RPMI7951 (cell line): ENCODE measurements around the gene PRSS8. TPM values are rescaled to one million over a fixed set of nuclear protein-coding genes. Genes with fewer than 3 reads are reported as not detected.
"Not testable (repeated sequence)": the region's sequence is repeated elsewhere in the genome, so short reads cannot be mapped to it uniquely, and the experiment has no call there.

Source experiments
- DNase-seq: peaks from one replicate; pipeline ENCODE4 v3.0.0-alpha.2; 2012; ENCODE audit warnings: low read depth
- total RNA-seq: library from RNA; depleted of rRNA; stranded (reverse); fragments of >200 nt; shearing (Covaris generic); gene quantifications from 2 replicates; pipeline ENCODE4 v1.2.3, GENCODE V29; 2014

PRSS8 gene
- total RNA-seq, 1 experiment from 2014 or later: not detected

DNA sequence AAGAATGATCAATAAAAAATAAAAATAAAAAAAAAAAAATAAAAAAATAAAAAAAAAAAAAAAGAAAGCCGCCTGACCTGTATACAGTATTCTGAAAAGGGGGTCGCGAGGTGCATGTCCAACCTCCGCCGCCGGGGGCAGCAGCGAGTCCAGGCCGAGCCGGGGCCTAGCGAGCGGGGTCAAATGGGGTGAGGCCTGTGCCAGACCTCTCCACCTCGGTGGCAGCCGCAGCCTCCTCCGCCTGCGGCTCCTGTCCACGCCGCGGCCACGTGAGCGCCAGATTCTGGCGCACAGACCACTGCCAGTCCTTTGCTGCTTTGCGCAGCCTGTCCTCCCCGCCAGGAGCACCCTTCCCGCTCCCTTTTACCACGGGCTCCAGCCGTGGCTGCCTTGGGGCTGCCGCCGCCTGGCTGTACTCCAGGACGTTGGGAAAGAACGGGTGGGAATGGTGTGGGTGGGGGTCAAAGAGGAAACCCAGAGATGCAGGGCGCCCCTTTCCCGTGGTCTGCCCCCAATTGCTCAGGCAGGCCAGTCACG, 29.8 kb downstream of the PRSS8 start:
- DNase-seq: peak; percentile 86

DNA sequence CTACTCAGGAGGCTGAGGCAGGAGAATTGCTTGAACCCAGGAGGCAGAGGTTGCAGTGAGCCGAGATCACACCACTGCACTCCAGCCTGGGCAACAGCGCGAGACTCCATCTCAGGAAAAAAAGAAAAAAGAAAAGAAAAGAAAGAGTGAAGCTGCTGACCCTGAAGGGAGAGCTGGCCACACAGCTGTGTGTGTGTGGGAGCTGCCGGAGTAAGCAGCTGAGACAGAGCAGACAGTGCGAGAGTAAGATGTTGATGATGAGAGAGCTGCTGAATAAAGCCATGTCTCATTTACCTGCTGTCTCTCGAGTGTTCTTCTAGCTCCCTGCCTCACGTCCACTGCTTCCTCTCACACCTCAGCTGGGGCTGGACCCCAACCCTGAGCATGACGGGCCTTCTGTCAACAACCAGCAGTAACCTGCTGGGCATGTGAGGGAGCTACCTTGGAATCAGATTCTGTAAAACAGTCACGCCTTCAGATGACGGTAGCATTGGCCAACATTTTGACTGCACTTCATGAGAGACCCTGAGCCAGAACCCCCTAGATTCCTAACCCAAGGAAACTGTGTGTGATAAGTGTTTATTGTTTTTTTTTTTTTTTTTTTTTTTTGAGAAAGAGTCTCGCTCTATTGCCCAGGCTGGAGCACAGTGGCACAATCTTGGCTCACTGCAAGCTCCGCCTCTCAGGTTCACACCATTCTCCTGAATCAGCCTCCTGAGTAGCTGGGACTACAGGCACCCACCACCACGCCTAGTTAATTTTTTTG, 34.5 kb downstream of the PRSS8 start:
- DNase-seq: not testable (repeated sequence)

DNA sequence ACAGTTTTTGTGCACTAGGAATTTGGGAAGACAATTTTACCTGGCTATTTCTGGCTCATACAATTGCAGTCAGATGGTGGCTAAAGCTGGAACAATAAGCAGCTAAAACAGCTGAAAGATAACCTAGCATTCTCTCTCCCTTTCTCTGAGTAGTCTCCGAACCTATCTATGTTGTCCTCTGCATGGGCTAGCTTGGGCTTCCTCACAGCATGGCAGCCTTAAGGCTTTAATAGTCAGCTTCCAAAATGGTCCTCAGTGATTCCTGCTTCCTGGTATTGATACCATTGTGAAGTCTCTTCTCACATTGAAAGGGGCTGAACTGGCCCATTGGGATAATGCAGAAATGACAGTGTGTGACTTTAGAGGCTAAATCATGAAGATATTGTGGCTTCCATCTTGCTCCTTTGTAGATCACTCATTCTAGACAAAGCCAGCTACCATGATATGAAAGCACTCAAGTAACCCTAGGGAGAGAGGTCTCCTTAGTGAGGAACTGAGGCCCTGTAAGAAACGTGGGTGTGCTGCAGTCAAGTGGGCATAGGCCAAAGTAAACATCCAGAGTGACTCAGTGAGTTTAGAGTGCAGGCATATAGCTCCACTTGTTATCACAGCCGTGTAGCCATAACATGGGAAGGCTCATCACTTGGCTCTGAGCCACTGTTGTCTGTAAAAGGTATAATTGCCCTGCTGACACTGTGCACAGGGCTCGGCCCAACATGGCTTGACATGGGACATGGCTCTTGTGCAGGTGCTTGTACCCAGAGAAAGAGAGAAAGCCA, 35.5 kb downstream of the PRSS8 start:
- peak; percentile 70 for DNase-seq

DNA sequence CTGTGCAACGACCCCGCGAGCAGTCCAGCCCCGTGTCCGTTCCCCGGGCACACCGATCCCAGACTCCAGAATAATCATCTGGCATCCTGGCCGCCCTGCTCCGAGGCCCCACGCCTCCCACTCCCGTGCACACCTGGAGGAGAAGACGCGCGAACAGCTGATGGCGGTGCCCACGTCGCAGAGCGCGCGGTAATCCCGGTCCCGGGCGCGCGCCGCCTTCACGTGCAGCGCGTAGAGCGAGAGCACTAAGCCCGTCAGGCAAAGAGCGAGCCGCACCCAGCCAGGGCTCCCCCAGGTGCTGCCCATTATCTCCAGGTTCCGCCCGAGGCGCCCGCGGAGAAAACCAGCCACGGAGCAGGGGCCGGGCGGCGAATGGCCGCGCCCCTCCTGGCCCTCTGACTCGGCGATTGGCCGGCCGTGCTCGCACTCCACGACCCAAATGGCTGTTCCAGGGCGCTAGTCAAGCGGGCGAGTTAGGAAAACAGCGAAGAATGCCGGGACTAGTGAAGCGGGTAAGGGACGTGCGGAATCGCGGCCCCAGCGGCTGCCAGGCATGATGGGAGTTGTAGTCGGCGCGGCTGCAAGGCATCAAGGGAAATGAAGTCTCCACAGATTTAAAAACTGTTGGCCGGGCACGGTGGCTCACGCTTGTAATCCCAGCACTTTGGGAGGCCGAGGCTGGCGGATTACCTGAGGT, 41.0 kb downstream of the PRSS8 start, which contains the start of gene VKORC1:
TSS of gene VKORC1 (minus strand) at position 374 of the 697 bp plus-strand sequence. CDS start at position 306, 68 bp downstream.
- peak; percentile 96 for DNase-seq

DNA sequence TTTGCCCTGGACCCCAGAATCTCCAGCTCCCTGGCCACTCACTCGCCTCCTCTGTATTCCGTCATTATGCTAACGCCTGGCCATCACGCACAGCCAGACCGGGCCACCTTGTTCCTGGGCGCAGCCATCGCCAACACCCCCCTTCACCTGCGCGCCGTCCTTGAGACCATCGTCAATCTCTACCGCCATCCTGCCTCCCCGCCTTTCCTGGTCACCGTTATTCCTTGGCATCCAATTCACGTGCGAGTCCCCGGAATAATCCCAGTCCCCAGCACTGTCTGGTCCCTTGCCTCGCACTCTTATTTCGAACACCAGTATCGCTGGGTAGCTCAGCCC, 41.5 kb downstream of the PRSS8 start:
- DNase-seq: no peak

DNA sequence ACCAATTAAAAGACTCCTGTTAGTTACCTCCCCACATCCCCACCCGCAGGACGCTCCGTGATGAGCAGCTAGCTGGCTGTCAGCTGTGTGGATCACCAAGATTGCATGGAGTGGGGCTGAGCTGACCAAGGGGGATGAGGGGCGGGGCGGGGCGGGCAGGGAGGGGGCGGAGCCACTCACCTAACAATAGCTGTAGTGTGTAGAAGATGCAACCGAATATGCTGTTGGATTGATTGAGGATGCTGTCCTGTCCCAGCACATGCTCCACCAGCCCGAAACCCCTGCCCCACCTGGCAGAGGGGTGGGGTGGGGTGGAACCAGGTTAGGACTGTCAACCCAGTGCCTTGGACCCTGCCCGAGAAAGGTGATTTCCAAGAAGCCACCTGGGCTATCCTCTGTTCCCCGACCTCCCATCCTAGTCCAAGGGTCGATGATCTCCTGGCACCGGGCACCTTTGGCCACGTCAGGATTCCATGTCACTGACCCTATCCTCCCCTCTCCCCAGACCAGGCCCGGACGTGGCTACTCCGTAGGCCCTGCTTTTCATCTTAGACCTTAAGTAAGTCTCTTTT, 42.3 kb downstream of the PRSS8 start:
- peak; percentile 72 for DNase-seq

DNA sequence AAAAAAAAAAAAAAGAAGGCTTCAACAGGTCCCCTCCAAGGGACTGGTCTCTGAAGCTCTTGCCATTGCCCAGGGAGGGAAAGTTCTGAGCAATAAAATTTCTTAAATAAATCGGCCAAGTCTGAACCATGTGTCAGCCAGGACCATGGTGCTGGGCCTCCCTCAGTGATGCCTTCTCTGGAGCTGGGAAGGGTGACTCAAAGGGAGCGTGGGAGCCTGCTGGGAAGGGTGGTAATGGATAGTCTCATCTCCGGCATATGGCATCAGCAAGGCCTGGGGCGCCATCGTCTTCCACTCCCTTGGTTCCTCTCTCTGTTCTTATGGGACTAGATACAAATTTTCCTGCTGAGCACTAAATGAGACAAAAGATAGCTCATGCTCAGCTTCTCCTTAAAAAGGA, 43.2 kb downstream of the PRSS8 start:
- peak; percentile 91 for DNase-seq

DNA sequence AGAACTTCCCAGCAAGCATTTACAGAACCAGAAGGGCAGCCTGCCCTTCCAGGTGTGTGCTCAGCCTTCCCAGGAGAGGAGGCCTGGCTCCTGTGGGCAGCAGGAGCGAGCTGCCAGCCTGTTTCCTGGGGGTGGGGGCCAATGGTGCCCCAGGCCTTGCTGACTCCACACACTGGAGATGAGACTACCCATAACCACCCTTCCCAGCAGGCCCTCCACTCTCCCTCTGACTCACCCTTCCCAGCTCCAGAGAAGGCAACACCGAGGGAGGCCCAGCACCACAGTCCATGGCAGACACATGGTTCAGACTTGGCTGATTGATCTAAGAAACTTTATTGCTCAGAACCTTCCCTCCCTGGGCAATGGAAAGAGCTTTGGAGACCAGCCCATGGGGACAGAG, 45.0 kb downstream of the PRSS8 start:
- peak; percentile 75 for DNase-seq

DNA sequence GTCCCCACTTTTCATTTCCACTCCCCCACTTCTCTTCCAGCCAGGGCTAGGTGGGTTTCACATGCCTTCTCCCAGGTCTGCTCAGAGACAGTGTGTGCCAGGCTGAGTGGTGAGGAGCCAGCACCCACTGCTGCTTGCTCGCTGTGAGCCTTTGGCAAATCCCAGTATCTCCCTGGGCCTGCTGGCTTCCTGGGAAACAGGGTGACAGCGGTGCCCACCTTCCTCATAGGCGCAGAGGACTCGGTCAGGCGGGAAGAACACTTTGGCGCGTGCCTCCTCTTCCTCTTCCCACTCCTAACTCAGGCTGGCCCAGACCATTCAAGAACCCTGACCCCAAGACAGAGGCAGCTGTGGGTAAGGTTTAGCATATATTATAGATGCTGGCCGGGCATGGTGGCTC, 46.3 kb downstream of the PRSS8 start:
- no peak for DNase-seq

DNA sequence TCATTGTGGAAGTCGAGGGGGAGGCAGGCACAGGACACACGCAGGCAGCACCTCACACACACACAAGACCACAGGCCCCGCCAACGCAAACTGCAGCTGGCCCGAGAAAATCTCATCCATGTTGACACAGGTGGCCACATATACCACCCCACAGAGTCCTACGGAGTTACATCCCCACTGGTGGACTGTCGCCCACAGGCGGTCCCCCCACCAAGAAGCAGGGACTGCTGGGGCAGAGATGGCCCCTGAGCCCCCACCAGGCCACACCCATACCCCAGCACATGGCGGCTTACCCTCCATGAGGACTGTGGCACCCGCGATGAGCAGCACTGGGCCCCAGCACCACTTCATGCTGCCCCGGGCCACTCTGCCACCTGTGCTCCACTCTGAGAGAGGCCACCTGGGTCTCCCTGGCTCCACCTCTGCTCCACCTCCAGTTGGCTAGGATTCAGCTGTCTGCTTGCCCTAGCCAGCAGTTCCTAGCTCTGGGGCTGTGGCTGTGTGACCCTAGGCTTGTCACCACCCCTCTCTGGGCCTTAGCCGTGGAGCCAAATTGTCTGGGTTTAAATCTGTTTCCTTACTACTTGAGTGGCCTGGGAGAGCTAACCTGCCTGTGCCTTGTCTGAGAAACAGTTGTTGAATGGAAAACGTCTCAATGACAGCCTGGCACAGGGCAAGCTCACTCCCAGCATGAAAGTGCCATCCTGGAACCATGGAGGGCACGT, 46.9 kb downstream of the PRSS8 start, which contains the start of gene PRSS53:
TSS of gene PRSS53 (minus strand) at position 485 of the 725 bp plus-strand sequence. CDS start at position 351, 134 bp downstream.
- DNase-seq: no peak

DNA sequence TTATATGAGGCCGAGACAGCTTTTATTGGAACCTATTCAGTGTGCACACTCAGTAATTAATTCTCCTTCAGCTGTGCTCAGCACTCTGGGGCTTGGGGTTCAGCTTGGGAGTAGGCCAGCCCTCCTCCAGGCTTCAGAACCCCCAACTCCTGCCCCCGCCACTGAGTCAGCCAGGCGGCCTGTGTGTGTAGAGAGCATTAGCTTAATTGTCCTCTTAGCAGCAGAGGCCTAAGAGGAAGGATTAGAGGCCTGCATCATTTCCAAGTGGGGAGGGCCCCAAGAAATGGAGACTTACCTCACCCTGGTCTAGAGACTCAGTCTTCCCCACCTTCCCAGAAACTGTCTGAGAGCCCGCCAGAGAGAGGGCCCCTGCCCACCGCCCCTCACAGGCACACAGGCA, 47.6 kb downstream of the PRSS8 start:
- DNase-seq: no peak

DNA sequence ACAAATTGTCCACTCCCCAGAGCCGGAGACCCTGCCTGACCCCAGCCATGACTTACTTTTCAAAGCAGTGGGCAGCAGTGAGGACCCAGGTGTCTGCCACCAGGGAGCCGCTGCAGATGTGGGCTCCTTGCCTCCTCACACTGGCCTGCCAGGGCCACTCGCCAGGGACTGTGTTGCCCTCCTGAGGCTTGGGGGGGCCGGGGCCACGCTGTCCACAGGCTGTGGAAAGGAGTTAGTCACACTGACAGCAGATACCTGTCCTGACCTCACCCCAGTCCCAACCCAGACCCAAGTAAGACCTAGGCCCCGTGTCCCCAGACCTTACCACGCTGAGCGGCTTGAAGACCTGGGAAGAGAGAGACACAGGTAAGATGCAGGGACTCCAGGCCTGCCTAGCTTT, 48.0 kb downstream of the PRSS8 start:
- DNase-seq: no peak

DNA sequence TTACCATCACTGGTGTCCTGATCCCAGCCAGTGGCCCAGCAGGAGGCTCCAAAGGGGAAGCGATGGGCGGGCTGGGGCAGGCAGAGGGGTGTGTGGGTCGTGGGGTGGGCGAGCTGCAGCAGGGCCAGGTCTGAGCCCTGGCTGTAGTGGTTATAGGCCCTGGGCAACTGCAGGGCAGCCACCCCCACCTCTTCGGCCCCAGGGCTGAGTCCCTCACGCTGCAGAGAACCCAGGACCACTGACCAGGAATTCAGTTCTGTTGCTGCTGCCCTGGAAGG, 49.0 kb downstream of the PRSS8 start:
- no peak for DNase-seq

DNA sequence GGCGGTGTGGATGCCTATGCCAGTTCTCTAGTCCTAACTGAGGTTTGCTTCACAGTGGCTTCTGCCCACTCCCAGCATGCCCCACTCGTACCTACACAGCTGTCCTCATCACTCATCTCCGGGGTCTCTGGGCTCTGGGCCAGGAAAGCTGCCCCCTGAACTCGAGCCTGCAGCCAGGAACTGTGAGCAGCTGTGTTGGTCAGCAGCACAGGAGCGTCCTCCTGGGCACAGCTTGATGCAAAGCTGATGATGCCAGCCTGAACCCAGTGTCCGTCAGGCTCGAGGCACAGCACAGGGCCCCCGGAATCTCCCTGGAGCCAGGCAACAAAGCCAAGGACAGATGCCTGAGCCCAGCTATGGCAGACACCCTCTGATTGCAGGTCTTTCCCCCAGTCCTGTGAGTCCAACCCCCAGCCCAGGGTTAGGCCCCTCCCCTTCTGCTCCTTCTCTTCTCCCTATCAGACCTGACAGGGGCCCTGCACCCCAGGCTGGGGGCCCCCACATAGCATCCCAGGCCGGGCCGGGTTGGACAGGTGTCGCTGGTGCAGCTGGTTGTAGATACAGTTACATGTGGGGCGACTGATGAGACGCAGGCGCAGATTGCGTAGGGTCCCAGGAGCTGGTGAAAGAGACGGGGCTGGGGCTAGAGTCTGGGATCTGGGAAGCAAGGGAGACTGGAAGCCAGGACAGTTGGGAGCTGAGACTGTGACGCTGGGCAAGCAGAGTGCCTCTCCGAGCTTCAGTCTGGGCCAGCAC, 49.5 kb downstream of the PRSS8 start:
- no peak for DNase-seq

DNA sequence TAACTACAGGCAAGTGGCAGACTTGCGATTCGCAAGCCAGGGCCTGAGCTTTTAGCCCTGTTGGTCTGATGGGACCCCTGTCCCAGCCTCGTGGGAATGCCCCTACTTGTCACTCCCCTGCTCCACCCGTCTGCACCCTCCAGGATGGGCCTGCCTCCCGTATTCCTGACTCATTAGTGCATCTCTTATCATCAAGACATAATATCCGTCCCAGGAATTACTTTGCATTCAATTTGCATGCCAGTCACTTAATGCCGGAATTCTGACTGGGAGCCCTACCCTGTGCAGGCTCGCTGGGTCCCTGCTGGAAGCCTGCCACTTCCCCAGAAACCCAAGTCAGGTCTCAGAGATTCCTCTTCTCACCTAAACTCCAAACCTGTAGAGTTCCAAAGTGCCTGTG, 50.1 kb downstream of the PRSS8 start:
- DNase-seq: no peak

DNA sequence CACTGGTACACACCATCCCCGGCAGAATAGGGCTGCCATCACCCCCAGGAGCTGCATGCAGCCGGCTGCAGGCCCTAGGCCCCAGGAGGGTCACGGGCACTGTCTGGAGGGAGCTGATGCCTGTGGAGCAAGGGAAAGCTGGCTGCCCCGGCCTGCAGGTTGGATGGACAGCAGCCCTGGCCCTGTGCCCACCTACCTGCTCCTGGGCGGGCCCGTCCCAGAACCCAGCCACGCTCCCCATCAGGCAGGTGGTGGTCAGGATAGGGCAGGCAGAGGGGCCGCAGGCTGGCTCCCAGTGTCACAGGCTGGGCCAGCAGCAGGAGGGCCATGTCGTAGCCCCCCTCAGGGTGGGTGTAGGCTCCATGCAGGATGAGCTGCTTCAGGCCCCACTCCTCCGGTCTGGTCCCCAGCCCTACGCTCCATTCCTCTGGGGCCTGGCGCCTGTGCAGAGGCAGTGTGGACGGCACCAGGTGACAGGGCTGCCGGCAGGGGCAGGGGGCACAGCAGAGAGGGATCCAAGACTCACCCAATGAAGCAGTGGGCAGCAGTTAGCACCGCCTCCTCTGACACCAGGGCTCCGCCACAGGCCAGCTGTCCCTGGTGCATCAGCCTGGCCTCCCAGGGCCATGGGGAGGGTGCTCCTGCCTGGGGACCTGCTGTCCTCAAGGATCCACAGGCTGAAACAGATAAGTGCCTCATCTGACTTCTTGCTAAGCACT, 50.8 kb downstream of the PRSS8 start:
- DNase-seq: no peak

DNA sequence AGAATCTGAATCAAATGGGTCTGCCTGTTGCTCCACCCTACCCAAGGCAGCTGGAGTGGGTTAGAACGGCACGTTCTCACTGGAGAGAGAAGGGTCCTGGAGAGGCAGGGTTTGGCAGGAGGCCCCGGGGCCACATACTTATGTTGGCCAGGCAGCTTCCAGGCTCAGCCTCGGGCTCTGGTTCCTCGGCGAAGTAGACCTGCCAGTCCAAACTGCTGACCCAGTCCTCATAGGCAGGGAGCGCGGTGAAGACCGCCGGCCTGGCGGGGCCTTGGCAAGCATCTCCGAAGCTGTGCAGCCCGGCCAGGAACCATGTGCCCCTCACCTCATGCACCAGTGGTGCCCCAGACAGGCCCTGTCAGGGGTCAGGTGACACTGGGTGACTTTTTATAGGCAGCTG, 51.5 kb downstream of the PRSS8 start:
- no peak for DNase-seq

DNA sequence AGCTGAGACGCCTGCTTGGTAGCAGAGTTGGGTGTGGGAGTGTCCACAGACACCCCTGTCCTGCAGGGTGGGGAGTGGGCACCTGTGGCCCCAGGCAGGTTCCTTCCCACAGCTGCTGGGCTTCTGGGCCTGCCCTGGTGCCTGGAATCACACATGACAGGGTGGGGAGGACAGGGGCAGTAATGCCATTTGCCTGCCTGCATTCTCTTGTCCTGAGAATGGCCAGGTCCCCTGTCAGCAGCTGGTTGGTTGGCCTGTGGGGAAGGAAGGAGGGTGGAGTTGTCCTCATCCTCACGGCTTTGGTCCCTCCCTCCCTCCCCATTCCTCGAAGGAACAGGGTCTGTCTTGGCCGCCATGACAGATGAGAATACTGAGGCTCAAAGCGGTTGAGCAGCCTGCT, 52.0 kb downstream of the PRSS8 start:
- no peak for DNase-seq

DNA sequence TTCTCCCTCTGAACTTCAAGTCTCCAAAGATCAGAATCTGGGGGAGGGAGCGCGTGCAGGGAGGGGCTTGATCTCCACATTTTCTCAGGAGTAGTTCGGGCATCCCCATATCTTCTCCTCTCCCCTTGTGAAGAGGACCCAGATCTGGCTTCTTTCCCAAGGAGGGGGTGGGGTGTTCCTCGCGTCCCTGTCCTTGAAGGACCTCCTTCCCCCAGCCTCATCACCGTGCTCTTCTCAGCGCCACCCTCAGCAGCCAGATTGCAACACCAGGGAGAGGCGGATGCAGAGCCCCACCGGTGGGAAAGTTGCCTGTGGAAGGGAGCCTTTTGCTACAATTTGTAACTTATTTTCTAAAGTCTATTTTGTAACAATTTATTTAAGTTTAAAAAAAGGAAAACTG, 52.4 kb downstream of the PRSS8 start:
- no peak for DNase-seq
